ENCODE results near the gene GTSE1. TPM values are rescaled to one million over a fixed set of nuclear protein-coding genes. Genes with fewer than 3 reads are reported as not detected.
"Not testable (repeated sequence)": the region's sequence is repeated elsewhere in the genome, so short reads cannot be mapped to it uniquely, and the experiment has no call there.

GTSE1 gene
- total RNA-seq, 2 experiments from 2014 or later: 91.9 to 101 TPM

GRCh38 chr22:46264520-46264919 lies 32.1 kb upstream of the GTSE1 start:
- ATAC-seq; H3K4me3 Mint-ChIP-seq; H3K9me3 Mint-ChIP-seq (ENCODE audit: low read depth); H3K27ac Mint-ChIP-seq; DNase-seq: not testable (repeated sequence)
- peaks cover 16% of the 10 kb centered on the region for H3K4me1 Mint-ChIP-seq
- H3K27me3 Mint-ChIP-seq: peaks cover 61% of the 10 kb centered on the region
- CTCF ChIA-PET: interaction anchor here (1.6 kb wide), 1 partner anchor 14 kb away, joined by 4 read pairs; the partner anchor contains the start of gene CDPF1
- peaks cover 13% of the 10 kb centered on the region for H3K36me3 Mint-ChIP-seq

- CTCF ChIA-PET: interaction anchor here (1.6 kb wide), 1 partner anchor 15 kb away, joined by 4 read pairs; the partner anchor contains the start of gene CDPF1
These were observed 31.0 kb upstream of the GTSE1 start for GRCh38 chr22:46265627-46266026.

GRCh38 chr22:46267431-46268279 lies 29.0 kb upstream of the GTSE1 start, which contains the start of gene TTC38:
Gene TTC38, plus strand, starts transcription at chr22:46268008. Its CDS starts 32 bp downstream, at chr22:46268040.
- ATAC-seq (peak; percentile 95), DNase-seq (peak; percentile 71)
- Mint-ChIP-seq H3K9me3 (ENCODE audit: low read depth) (peaks cover 2% of the 10 kb centered on the region), H3K36me3 (peaks cover 18% of the 10 kb centered on the region), H3K4me3 (peak within 1 kb of the TSS; percentile 86), H3K27me3 (peaks cover 30% of the 10 kb centered on the region), H3K27ac (peak within 1 kb of the TSS; percentile 78), H3K4me1 (peaks cover 19% of the 10 kb centered on the region)
- CTCF ChIA-PET: interaction anchor here (0.9 to 1.9 kb wide), 7 partner anchors 13 to 151 kb away, joined by 3 to 5 read pairs (median 3); partner anchors contain the start of gene CDPF1

More at GRCh38 chr22:46265627-46266026, 31.0 kb upstream of the GTSE1 start:
- Mint-ChIP-seq H3K27me3 (peaks cover 50% of the 10 kb centered on the region), H3K4me1 (peaks cover 22% of the 10 kb centered on the region), H3K36me3 (peaks cover 15% of the 10 kb centered on the region)
- not testable (repeated sequence) for DNase-seq; H3K9me3 Mint-ChIP-seq (ENCODE audit: low read depth); H3K27ac Mint-ChIP-seq; H3K4me3 Mint-ChIP-seq; ATAC-seq

DNA sequence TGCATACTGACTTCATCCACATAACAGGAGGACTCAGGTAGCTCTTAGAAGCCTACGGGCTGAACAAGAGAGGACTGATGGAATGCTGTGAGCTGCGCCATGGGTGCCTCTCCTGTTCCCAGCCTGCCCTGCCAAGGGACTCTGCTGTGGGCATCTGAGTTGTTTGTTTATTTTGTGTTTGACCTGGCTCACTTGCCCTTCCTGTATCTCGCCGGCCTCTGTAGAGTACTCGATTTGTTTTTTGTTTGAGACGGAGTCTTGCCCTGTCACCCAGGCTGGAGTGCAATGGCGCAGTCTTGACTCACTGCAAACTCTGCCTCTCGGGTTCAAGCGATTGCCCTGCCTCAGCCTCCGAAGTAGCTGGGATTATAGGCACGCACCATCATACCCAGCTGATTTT lies 27.1 kb upstream of the GTSE1 start:
- Mint-ChIP-seq H3K4me3 (no peak overlapping the region), H3K36me3 (peaks cover 17% of the 10 kb centered on the region), H3K9me3 (ENCODE audit: low read depth) (no peaks in the 10 kb centered on the region), H3K27me3 (peaks cover 15% of the 10 kb centered on the region), H3K27ac (peak overlapping the region; percentile 31), H3K4me1 (peaks cover 19% of the 10 kb centered on the region)
- DNase-seq (no peak), ATAC-seq (no peak)
- CTCF ChIA-PET: interaction anchor here (1.0 kb wide), 1 partner anchor 26 kb away, joined by 3 read pairs; no protein-coding TSS in a partner anchor

- no peak for DNase-seq
These were observed 24.5 kb upstream of the GTSE1 start for GRCh38 chr22:46272196-46272595.

GRCh38 chr22:46272762-46273431 lies 23.8 kb upstream of the GTSE1 start:
- no peak overlapping the region for H3K27ac Mint-ChIP-seq
- peaks cover 38% of the 10 kb centered on the region for H3K36me3 Mint-ChIP-seq
- CTCF ChIA-PET: no interaction called here
- H3K27me3 Mint-ChIP-seq: no peaks in the 10 kb centered on the region
- no peaks in the 10 kb centered on the region for H3K9me3 Mint-ChIP-seq (ENCODE audit: low read depth)
- H3K4me1 Mint-ChIP-seq: peaks cover 24% of the 10 kb centered on the region
- ATAC-seq (no peak), DNase-seq (no peak)
- no peak overlapping the region for H3K4me3 Mint-ChIP-seq

More at GRCh38 chr22:46272196-46272595, 24.5 kb upstream of the GTSE1 start:
- peaks cover 26% of the 10 kb centered on the region for H3K4me1 Mint-ChIP-seq
- peaks cover 34% of the 10 kb centered on the region for H3K36me3 Mint-ChIP-seq
- no peaks in the 10 kb centered on the region for H3K9me3 Mint-ChIP-seq (ENCODE audit: low read depth)
- no peak for ATAC-seq
- H3K4me3 Mint-ChIP-seq: no peak overlapping the region
- CTCF ChIA-PET: no interaction called here
- H3K27me3 Mint-ChIP-seq: no peaks in the 10 kb centered on the region
- no peak overlapping the region for H3K27ac Mint-ChIP-seq

DNA sequence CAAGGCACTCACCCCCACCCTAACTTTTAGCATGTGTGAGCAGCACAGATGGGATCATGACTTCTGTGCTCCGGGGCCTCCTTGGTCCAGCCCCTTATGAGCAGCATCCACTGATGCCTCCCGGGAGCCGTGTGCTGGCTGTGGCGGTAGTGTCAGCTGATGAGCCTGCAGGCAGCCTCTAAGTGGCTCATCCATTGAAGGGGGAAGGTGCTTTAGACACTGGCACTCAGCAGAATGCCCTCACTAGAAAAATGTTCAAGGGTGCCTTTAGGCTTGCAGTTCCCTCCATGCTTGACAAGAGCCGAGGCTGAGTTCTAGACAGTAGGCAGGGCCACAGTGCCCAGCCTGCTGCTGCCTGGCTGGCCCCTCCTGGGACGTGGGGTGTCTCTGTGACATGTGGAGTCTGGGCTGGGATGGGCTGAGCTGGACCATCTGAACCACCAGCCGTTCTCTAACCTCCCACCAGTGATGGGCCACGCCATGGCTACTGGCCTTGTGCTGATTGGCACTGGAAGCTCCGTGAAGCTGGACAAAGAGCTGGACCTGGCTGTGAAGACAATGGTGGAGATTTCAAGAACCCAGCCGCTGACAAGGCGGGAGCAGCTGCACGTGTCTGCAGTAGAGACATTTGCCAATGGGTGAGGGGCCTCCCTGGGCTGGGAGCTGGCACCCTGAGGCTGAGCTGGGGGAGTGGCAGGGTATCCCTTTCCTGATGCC lies 23.1 kb upstream of the GTSE1 start:
- Mint-ChIP-seq H3K36me3 (peaks cover 42% of the 10 kb centered on the region), H3K4me1 (peaks cover 21% of the 10 kb centered on the region), H3K9me3 (ENCODE audit: low read depth) (no peaks in the 10 kb centered on the region), H3K27ac (no peak overlapping the region), H3K27me3 (no peaks in the 10 kb centered on the region), H3K4me3 (no peak overlapping the region)
- CTCF ChIA-PET: no interaction called here
- no peak for ATAC-seq
- DNase-seq: no peak

DNA sequence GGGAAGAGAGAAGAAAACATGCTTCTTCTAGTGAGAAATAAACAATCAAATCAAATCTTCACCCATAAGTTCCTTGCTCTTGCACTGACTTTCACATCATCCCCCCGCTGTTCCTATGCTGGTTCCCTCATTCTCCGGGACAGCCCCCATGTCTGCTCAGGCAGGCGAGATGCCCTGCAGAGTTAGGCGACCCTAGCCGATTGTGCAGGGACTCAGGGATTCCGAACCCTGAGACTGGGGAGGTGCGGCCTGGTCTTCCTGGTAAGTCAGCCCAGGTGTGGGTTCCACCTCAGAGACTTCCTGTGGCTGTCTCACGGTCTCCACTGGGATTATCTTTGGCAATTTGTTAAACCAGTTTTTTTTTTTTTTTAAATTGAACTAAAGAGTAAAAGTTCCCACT lies 22.3 kb upstream of the GTSE1 start:
- Mint-ChIP-seq H3K27ac (no peak overlapping the region), H3K4me1 (peaks cover 17% of the 10 kb centered on the region), H3K9me3 (ENCODE audit: low read depth) (no peaks in the 10 kb centered on the region), H3K4me3 (no peak overlapping the region), H3K27me3 (no peaks in the 10 kb centered on the region), H3K36me3 (peaks cover 47% of the 10 kb centered on the region)
- ATAC-seq (no peak), DNase-seq (no peak)
- CTCF ChIA-PET: no interaction called here

DNA sequence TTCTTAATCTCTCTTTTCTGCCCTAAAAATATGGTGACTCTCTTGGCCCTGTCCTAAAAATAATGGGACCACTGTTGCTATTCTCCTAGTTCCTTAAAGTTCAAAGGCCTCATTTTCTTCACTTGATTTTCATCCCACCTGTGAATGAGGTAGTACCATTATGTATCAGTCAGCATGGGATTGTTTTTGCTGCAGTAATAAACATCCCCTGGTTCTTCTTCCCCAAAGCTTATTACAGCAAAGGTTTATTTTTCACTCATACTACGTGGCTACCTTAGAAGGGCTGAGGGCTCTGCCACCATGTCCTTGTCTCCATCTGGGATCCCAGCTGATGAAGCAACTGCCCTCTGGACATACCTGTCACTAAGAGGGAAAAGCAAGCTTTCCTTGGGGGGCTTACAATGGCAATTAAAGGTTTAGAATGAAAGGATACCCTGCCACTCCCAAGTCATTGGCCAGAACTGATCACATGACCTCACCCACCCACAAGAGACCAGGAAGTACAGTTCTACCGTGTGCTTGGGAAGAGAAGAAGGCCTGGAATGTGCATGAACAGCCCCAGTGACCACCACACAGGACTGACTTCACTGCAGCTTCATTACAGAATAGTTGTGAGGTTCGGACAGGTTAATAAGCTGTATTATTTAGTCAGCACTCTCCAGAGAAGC lies 21.1 kb upstream of the GTSE1 start:
- ATAC-seq: no peak
- DNase-seq: no peak
- no peaks in the 10 kb centered on the region for H3K27me3 Mint-ChIP-seq
- H3K27ac Mint-ChIP-seq: no peak overlapping the region
- H3K4me1 Mint-ChIP-seq: peaks cover 15% of the 10 kb centered on the region
- H3K36me3 Mint-ChIP-seq: peaks cover 45% of the 10 kb centered on the region
- H3K9me3 Mint-ChIP-seq (ENCODE audit: low read depth): no peaks in the 10 kb centered on the region
- CTCF ChIA-PET: interaction anchor here (2.5 kb wide), 1 partner anchor 154 kb away, joined by 8 read pairs; no protein-coding TSS in a partner anchor
- H3K4me3 Mint-ChIP-seq: no peak overlapping the region

DNA sequence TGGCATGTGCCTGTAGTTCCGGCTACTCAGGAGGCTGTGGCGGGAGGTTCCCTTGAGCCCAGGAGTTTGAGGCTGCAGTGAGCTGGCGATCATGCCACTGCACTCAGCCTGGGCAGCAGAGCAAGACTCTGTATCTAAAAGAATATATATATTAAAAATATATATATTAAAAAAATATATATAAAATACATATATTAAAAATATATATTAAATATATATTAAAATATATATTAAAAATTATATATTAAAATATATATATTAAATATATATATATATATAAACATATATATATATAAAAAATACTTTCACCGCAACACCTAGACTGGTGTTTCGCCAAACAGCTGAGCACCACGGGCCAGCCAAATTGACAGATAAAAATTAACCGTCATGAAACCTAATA lies 20.1 kb upstream of the GTSE1 start:
- ATAC-seq (no peak), DNase-seq (no peak)
- H3K27me3 Mint-ChIP-seq: no peaks in the 10 kb centered on the region
- CTCF ChIA-PET: interaction anchor here (1.1 to 2.5 kb wide), 3 partner anchors 12 to 155 kb away, joined by 3 to 8 read pairs (median 6); partner anchors contain the start of gene CDPF1
- no peaks in the 10 kb centered on the region for H3K9me3 Mint-ChIP-seq (ENCODE audit: low read depth)
- peaks cover 25% of the 10 kb centered on the region for H3K4me1 Mint-ChIP-seq
- no peak overlapping the region for H3K27ac Mint-ChIP-seq
- peaks cover 45% of the 10 kb centered on the region for H3K36me3 Mint-ChIP-seq
- H3K4me3 Mint-ChIP-seq: no peak overlapping the region

- Mint-ChIP-seq H3K27ac (no peak overlapping the region), H3K36me3 (peaks cover 48% of the 10 kb centered on the region), H3K27me3 (no peaks in the 10 kb centered on the region), H3K4me3 (no peak overlapping the region), H3K4me1 (peaks cover 27% of the 10 kb centered on the region), H3K9me3 (ENCODE audit: low read depth) (no peaks in the 10 kb centered on the region)
- CTCF ChIA-PET: interaction anchor here (1.1 kb wide), 1 partner anchor 36 kb away, joined by 3 read pairs; no protein-coding TSS in a partner anchor
- DNase-seq: no peak
- ATAC-seq: no peak
These were observed 17.7 kb upstream of the GTSE1 start for GRCh38 chr22:46278656-46279645.
